T-helper 2 cell (primary cell): ENCODE measurements around the gene VPS54.
"Not testable (repeated sequence)": the region's sequence is repeated elsewhere in the genome, so short reads cannot be mapped to it uniquely, and the experiment has no call there.

Experiments used
- DNase-seq, 5 experiments: peaks; one replicate each; pipeline versions ENCODE4 v3.0.0 to v3.0.0-alpha.2; 2012 to 2022

Gene VPS54

GRCh38 chr2:63866009-63866709 is 153.1 kb downstream of the VPS54 start:
- DNase-seq, result no peak

- DNase-seq, result no peak
Measured at GRCh38 chr2:63865159-63865799, 153.9 kb downstream of the VPS54 start.

- no peak for DNase-seq
Measured at GRCh38 chr2:63863707-63864106, 155.5 kb downstream of the VPS54 start.

- DNase-seq, result peak in 1 of 5 experiments; percentile 31
Measured at GRCh38 chr2:63862806-63863205, 156.4 kb downstream of the VPS54 start.

GRCh38 chr2:63861220-63861822 is 157.9 kb downstream of the VPS54 start:
- peak in 4 of 5 experiments; percentile 33 to 74 (median 44) for DNase-seq

GRCh38 chr2:63858291-63858690 is 160.9 kb downstream of the VPS54 start:
- no peak for DNase-seq

- peak in 3 of 5 experiments; percentile 56 to 99 (median 58) for DNase-seq
Measured at GRCh38 chr2:63856303-63856603, 163.0 kb downstream of the VPS54 start.

GRCh38 chr2:63855418-63856302 is 163.6 kb downstream of the VPS54 start:
- no peak for DNase-seq

GRCh38 chr2:63853527-63854310 is 165.5 kb downstream of the VPS54 start:
- DNase-seq, result no peak

GRCh38 chr2:63851691-63852311 is 167.4 kb downstream of the VPS54 start:
- DNase-seq, result no peak

GRCh38 chr2:63850649-63851048 is 168.6 kb downstream of the VPS54 start:
- peak in 1 of 5 experiments; percentile 28 for DNase-seq

GRCh38 chr2:63850204-63850571 is 169.0 kb downstream of the VPS54 start:
- no peak for DNase-seq

GRCh38 chr2:63849381-63850203 is 169.6 kb downstream of the VPS54 start:
- DNase-seq, result no peak

- DNase-seq, result not testable (repeated sequence)
Measured at GRCh38 chr2:63847571-63847970, 171.7 kb downstream of the VPS54 start.

GRCh38 chr2:63846487-63846886 is 172.7 kb downstream of the VPS54 start:
- DNase-seq, result no peak

GRCh38 chr2:63845866-63846265 is 173.4 kb downstream of the VPS54 start:
- DNase-seq, result no peak

GRCh38 chr2:63844616-63845015 is 174.6 kb downstream of the VPS54 start:
- no peak for DNase-seq

GRCh38 chr2:63843791-63844190 is 175.4 kb downstream of the VPS54 start:
- DNase-seq, result no peak

GRCh38 chr2:63843093-63843492 is 176.1 kb downstream of the VPS54 start:
- no peak for DNase-seq

- DNase-seq, result peak in 1 of 5 experiments; percentile 49
Measured at GRCh38 chr2:63842149-63843061, 176.8 kb downstream of the VPS54 start.
